Body of pancreas (tissue), 4 donors: ENCODE data around the gene ATP1A1.

Source experiments
- CTCF ChIP-seq, 7 experiments: fragments of 450-650 bp in 4 of 7; fragments of 200-600 bp in 3 of 7; sonication (generic) in 3 of 7; IDR thresholded peaks; one replicate each; pipeline ENCODE4 v1.5.1; 2016 to 2019; ENCODE audit warnings: antibody characterized with exemption in 7 of 7
- POLR2A ChIP-seq, 3 donors: fragments of 450-650 bp; IDR thresholded peaks; one replicate each; pipeline ENCODE4 v1.6.1; 2016; ENCODE audit warnings: antibody characterized with exemption in 3 of 3, mild to moderate bottlenecking in 2 of 3

GRCh38 chr1:116334868-116335635 is 38.0 kb upstream of the ATP1A1 start:
- TF ChIP-seq CTCF (IDR thresholded peaks at IDR 0.05) (no peak), POLR2A (IDR thresholded peaks at IDR 0.05) (no peak)
